Measurements from ENCODE around the gene OXLD1. TPM values are rescaled to one million over a fixed set of nuclear protein-coding genes. Genes with fewer than 3 reads are reported as not detected.

Gene OXLD1
- total and polyA plus RNA-seq, 10 of the 15 experiments (the other 5 are each of a cell fraction or from before 2014, with no cell fraction given): 4.6 to 89.5 (median 39.8) TPM

GRCh38 chr17:81712468-81713003 is 46.1 kb upstream of the OXLD1 start (continued):
- TF ChIP-seq NR2F1 (conservative IDR thresholded peaks at IDR 0.05) (no peak), POLR2AphosphoS2 (IDR thresholded peaks at IDR 0.05; ENCODE audit: low read depth, low read length) (no peak), KAT2A (conservative IDR thresholded peaks at IDR 0.05; ENCODE audit: control insufficient read depth, low read depth, low read length) (no peak), RAD21 (IDR thresholded peaks at IDR 0.05; ENCODE audit: insufficient read depth, low read depth, low read length) (0 out of 2 replicates have a peak, but pooled peaks have one; percentile 5), HDAC6 (IDR thresholded peaks at IDR 0.05; ENCODE audit: unreplicated experiment) (no peak)

GRCh38 chr17:81711814-81712467 is 45.5 kb upstream of the OXLD1 start, which contains the start of gene SLC25A10:
Gene SLC25A10 (plus strand): TSS chr17:81712284. CDS start chr17:81712427, 143 bp downstream.
- peak; percentile 84 for ATAC-seq
- Histone ChIP-seq H2AFZ (ENCODE audit: control insufficient read depth, low read depth, low read length) (peak within 1 kb of the TSS; percentile 73), H3K27ac (ENCODE audit: control insufficient read depth, insufficient read depth) (peak within 1 kb of the TSS; percentile 69), H3K9me3 (replicated peaks; ENCODE audit: control insufficient read depth, insufficient read depth, low read length) (no peaks in the 10 kb centered on the region), H3K27me3 (replicated peaks in 1 of 2; ENCODE audit: control insufficient read depth in 2 of 2, insufficient read depth in 2 of 2, low read length in 1 of 2) (no peaks in the 10 kb centered on the region), H3K4me2 (ENCODE audit: control insufficient read depth, insufficient read depth) (peak within 1 kb of the TSS; percentile 100), H3K4me1 (ENCODE audit: control insufficient read depth, insufficient read depth, low read length) (peaks cover 18% of the 10 kb centered on the region), H3K4me3 (peak within 1 kb of the TSS; percentile 89), H4K20me1 (ENCODE audit: control insufficient read depth, insufficient read depth) (no peaks in the 10 kb centered on the region), H3K9ac (ENCODE audit: control insufficient read depth, insufficient read depth, low read length) (peak within 1 kb of the TSS; percentile 71), H3K36me3 (ENCODE audit: control insufficient read depth in 2 of 2, insufficient read depth in 2 of 2, low read length in 1 of 2) (peaks cover 4 to 17% of the 10 kb centered on the region in 2 experiments), H3K79me2 (ENCODE audit: control insufficient read depth, insufficient read depth, low read length) (peaks cover 20% of the 10 kb centered on the region)
- in situ Hi-C loops (cut with MboI) (no loop called here), intact Hi-C loops (cut with micrococcal nuclease; ENCODE audit: unreplicated experiment) (no loop called here)
- WGBS (ENCODE audit: insufficient coverage, insufficient replicate concordance, low lambda C conversion rate, missing lambda C conversion rate): 1% methylated on average over 72 of the region's 89 CpGs
- RAD21 ChIA-PET (ENCODE audit: unreplicated experiment): interaction anchor here (0.9 kb wide), 1 partner anchor 9 kb away, joined by 3 read pairs; the partner anchor contains the start of gene MRPL12
- POLR2A ChIA-PET: interaction anchor here (0.6 to 1.5 kb wide), 10 partner anchors 9 to 426 kb away, joined by 3 to 12 read pairs (median 4); partner anchors contain the start of genes ARL16, HGS and MRPL12
- FAIRE-seq: no peak
- BruUV-seq (replicated peaks): no TSS peak
- no peak for DNase-seq (ENCODE audit: low read depth, low spot score)
- SMC1A ChIA-PET (ENCODE audit: uncharacterized antibody, unreplicated experiment): interaction anchor here (0.8 to 1.3 kb wide), 2 partner anchors 29 to 130 kb away, joined by 3 read pairs; no protein-coding TSS in a partner anchor
- CTCF ChIA-PET: interaction anchor here (0.8 to 1.8 kb wide), 8 partner anchors 9 to 197 kb away, joined by 3 to 9 read pairs (median 3); partner anchors contain the start of genes ARL16, HGS and MRPL12
- TF ChIP-seq SIN3A (IDR thresholded peaks at IDR 0.05; ENCODE audit: low read depth, low read length) (no peak; the same call in 1 of the 2 replicates), SREBF2 (IDR thresholded peaks at IDR 0.05; ENCODE audit: low read length) (no peak), IKZF2 (IDR thresholded peaks at IDR 0.05) (no peak), ZNF274 (IDR thresholded peaks at IDR 0.05; ENCODE audit: insufficient read depth, insufficient read length) (no peak), GATAD2B (conservative IDR thresholded peaks at IDR 0.05; ENCODE audit: low read depth) (peak; percentile 88), TCF3 (IDR thresholded peaks at IDR 0.05; ENCODE audit: borderline replicate concordance, insufficient read depth, low read depth, low read length) (peak; percentile 51; the same call in 1 of the 2 replicates), NKRF (conservative IDR thresholded peaks at IDR 0.05) (peak; percentile 97), TARDBP (IDR thresholded peaks at IDR 0.05; ENCODE audit: borderline replicate concordance) (no peak), SRF (IDR thresholded peaks at IDR 0.05; ENCODE audit: low read depth in 2 of 2, low read length in 2 of 2) (no peak), GABPA (IDR thresholded peaks at IDR 0.05; ENCODE audit: low read depth) (no peak), EED (IDR thresholded peaks at IDR 0.05; ENCODE audit: low read depth) (no peak), E2F4 (IDR thresholded peaks at IDR 0.05; ENCODE audit: low read depth, low read length) (peak; percentile 62)

All from GM12878 (cell line).